ENCODE results near the gene VWA7. TPM values are rescaled to one million over a fixed set of nuclear protein-coding genes. Genes with fewer than 3 reads are reported as not detected.
A peak's percentile ranks its signal among the peaks of the same experiment; 100 is the strongest.
"Not testable (repeated sequence)": the region's sequence is repeated elsewhere in the genome, so short reads cannot be mapped to it uniquely, and the experiment has no call there.

The VWA7 gene
- total RNA-seq = 0.34 and 0.58 TPM in 2 replicates

- no peak for DNase-seq (ENCODE audit: extremely low read depth, low read depth, low spot score)
Observed at GRCh38 chr6:31776989-31777666, at the start of gene VWA7. Gene VWA7, minus strand, starts transcription at chr6:31777328. Its CDS starts 549 bp downstream, at chr6:31776779.

- DNase-seq (ENCODE audit: extremely low read depth, low read depth, low spot score) = no peak
Observed at GRCh38 chr6:31826793-31827285, 49.7 kb upstream of the VWA7 start.

- DNase-seq (ENCODE audit: extremely low read depth, low read depth, low spot score) = no peak
Observed at GRCh38 chr6:31825553-31825952, 48.4 kb upstream of the VWA7 start.

GRCh38 chr6:31823592-31824196 lies 46.6 kb upstream of the VWA7 start:
- DNase-seq (ENCODE audit: extremely low read depth, low read depth, low spot score) = not testable (repeated sequence)

GRCh38 chr6:31822036-31822821 lies 45.1 kb upstream of the VWA7 start:
- DNase-seq (ENCODE audit: extremely low read depth, low read depth, low spot score) = no peak

GRCh38 chr6:31821301-31822035 lies 44.3 kb upstream of the VWA7 start:
- DNase-seq (ENCODE audit: extremely low read depth, low read depth, low spot score) = no peak

GRCh38 chr6:31820399-31820798 lies 43.3 kb upstream of the VWA7 start:
- DNase-seq (ENCODE audit: extremely low read depth, low read depth, low spot score) = not testable (repeated sequence)

GRCh38 chr6:31819871-31820299 lies 42.8 kb upstream of the VWA7 start:
- DNase-seq (ENCODE audit: extremely low read depth, low read depth, low spot score) = no peak

- not testable (repeated sequence) for DNase-seq (ENCODE audit: extremely low read depth, low read depth, low spot score)
Observed at GRCh38 chr6:31817929-31818511, 40.9 kb upstream of the VWA7 start.

GRCh38 chr6:31817133-31817928 lies 40.2 kb upstream of the VWA7 start:
- not testable (repeated sequence) for DNase-seq (ENCODE audit: extremely low read depth, low read depth, low spot score)

GRCh38 chr6:31815025-31815838 lies 38.1 kb upstream of the VWA7 start, which contains the start of the genes HSPA1A and HSPA1L:
Gene HSPA1A, plus strand, starts transcription at chr6:31815543. Its CDS starts 214 bp downstream, at chr6:31815757.
Gene HSPA1L, minus strand, starts transcription at chr6:31815283. Its CDS starts 3,311 bp downstream, at chr6:31811972.
- DNase-seq (ENCODE audit: extremely low read depth, low read depth, low spot score) = peak; percentile 91

GRCh38 chr6:31814677-31815024 lies 37.5 kb upstream of the VWA7 start:
- peak; percentile 91 for DNase-seq (ENCODE audit: extremely low read depth, low read depth, low spot score)

- no peak for DNase-seq (ENCODE audit: extremely low read depth, low read depth, low spot score)
Observed at GRCh38 chr6:31813465-31813849, 36.3 kb upstream of the VWA7 start.

GRCh38 chr6:31811645-31812044 lies 34.5 kb upstream of the VWA7 start:
- no peak for DNase-seq (ENCODE audit: extremely low read depth, low read depth, low spot score)

GRCh38 chr6:31808599-31808998 lies 31.5 kb upstream of the VWA7 start:
- DNase-seq (ENCODE audit: extremely low read depth, low read depth, low spot score) = not testable (repeated sequence)

- no peak for DNase-seq (ENCODE audit: extremely low read depth, low read depth, low spot score)
Observed at GRCh38 chr6:31806470-31807272, 29.5 kb upstream of the VWA7 start, which contains the start of gene LSM2. Gene LSM2, minus strand, starts transcription at chr6:31806966. Its CDS starts 209 bp downstream, at chr6:31806757.

GRCh38 chr6:31805939-31806469 lies 28.9 kb upstream of the VWA7 start:
- no peak for DNase-seq (ENCODE audit: extremely low read depth, low read depth, low spot score)

Data from glomerular endothelial cell (primary cell).